ENCODE results near the gene MACROH2A1.

The MACROH2A1 gene
- total RNA-seq = 123 to 155 reads per million in 2 donors

GRCh38 chr5:135398855-135399793 lies at the start of gene MACROH2A1:
Gene MACROH2A1 (minus strand): TSS chr5:135399231. CDS start chr5:135389093, 10,138 bp downstream.
- peak; percentile 73 for DNase-seq

- DNase-seq = no peak
These were observed 49.2 kb upstream of the MACROH2A1 start for GRCh38 chr5:135448071-135448739.

- DNase-seq = no peak
These were observed 48.4 kb upstream of the MACROH2A1 start, which contains the start of gene DCANP1 for GRCh38 chr5:135447298-135447929. Gene DCANP1 (minus strand): TSS chr5:135447348. CDS start chr5:135447108, 240 bp downstream.

GRCh38 chr5:135446615-135447014 lies 47.6 kb upstream of the MACROH2A1 start:
- DNase-seq = no peak

DNA sequence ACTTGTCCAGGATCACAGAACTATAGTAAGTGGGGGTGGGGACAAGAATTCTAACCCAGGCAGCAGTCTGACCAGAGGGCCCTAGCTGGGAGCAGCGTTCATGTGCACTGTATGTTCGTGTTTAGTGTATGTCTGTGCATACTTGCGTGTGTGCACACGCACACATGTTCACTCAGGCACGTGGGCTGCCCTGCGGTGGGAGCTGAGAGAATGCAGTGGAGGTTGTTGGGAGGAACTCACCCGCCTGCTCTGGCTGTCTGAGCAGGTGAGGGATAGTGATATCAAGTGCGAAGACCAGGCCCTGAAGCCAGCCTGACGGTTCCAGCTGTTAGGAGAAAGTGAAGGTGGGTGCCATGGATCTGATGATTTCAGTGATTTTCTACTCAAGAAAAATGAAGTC lies 47.2 kb upstream of the MACROH2A1 start:
- no peak for DNase-seq

DNA sequence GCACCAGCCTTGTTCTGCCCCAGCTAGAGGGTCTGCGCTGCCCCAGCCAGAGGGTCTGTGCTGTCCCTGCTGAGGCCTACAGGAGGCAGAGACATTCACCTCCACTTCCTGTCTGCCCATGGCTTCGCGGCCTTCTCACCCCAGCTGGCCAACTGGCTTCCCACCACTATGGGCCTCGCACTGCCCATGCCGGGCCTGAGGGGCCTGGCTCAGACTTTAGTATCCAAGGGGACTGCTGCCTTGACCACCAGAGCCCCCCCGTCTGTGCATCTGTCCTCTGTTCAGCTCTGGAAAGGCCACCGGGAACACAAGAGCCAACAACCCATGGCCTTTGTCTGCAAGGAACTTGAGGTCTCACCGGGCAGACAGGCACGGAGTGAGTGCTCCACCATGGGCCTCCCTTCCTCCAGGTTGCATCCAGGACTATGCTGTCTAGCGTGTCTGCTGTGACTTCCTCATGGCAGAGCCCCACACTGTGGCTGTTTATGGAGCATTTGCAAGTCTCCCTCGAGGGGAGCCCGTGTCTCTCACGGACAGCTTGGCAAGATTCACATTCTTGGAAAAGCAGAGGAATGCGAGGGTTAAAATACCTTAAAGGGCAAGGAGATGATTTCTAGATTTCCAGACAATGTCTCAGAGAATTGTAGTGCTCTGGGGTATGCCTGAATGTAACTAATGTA lies 46.4 kb upstream of the MACROH2A1 start:
- DNase-seq = no peak

- DNase-seq = no peak
These were observed 45.9 kb upstream of the MACROH2A1 start for GRCh38 chr5:135444881-135445280.

GRCh38 chr5:135444360-135444759 lies 45.3 kb upstream of the MACROH2A1 start:
- no peak for DNase-seq

- DNase-seq = no peak
These were observed 44.3 kb upstream of the MACROH2A1 start for GRCh38 chr5:135443161-135443960.

DNA sequence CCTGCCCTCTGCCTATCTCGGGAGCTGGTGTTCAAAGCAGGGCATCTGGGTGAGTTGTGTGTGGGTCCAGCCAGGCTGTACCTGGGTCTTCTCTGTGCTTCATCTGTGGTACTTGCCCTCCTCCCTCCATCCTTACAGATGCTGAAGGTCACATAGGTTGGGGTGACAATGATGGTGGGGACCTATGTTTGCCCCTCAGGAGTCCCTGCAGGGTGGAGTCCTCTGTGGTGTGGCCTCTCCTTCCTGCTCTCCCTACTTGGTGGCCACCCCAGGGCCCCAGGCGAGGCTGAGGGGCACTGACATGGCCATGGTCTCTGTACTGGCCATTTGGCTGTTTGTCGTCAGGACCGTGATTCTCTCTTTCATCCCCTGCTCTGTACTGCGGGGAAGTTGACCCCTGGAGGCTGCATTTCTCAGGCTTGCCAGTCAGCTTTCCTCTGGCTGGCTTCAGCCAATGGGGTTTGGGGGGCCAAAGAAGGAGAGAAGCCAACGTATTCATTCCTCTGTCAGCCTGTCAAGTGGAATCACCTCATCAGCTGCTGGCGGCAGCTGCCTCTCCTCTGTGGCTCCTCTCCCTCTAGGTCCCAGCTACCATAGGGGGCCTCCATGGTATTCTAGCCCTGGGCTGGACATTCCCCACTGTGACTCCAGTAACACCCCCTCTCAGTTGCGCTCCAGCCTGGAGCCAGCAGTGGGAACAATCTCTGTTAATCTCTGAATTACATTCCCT lies 43.6 kb upstream of the MACROH2A1 start:
- DNase-seq = no peak

GRCh38 chr5:135441919-135442318 lies 42.9 kb upstream of the MACROH2A1 start:
- no peak for DNase-seq

GRCh38 chr5:135441350-135441831 lies 42.4 kb upstream of the MACROH2A1 start:
- DNase-seq = no peak

DNA sequence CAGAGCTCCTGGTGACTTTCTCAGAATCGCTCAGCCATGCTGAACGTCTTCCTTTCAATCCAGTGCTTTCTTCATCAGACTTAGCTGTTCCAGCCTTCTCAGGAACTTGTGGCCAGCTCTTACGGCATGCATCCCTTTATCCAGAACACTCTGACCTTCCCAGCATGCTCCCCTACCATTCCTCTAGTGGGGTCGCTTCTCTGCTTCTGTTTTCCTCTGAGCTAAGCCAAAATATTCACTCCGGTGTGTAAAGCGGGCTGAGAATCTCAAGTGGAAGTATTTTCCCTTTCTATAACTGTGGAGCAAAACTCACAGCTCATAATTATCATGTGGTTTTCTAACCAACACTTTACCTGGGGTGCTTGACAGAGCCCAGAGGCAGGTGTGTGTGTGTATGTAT lies 41.9 kb upstream of the MACROH2A1 start:
- no peak for DNase-seq

DNA sequence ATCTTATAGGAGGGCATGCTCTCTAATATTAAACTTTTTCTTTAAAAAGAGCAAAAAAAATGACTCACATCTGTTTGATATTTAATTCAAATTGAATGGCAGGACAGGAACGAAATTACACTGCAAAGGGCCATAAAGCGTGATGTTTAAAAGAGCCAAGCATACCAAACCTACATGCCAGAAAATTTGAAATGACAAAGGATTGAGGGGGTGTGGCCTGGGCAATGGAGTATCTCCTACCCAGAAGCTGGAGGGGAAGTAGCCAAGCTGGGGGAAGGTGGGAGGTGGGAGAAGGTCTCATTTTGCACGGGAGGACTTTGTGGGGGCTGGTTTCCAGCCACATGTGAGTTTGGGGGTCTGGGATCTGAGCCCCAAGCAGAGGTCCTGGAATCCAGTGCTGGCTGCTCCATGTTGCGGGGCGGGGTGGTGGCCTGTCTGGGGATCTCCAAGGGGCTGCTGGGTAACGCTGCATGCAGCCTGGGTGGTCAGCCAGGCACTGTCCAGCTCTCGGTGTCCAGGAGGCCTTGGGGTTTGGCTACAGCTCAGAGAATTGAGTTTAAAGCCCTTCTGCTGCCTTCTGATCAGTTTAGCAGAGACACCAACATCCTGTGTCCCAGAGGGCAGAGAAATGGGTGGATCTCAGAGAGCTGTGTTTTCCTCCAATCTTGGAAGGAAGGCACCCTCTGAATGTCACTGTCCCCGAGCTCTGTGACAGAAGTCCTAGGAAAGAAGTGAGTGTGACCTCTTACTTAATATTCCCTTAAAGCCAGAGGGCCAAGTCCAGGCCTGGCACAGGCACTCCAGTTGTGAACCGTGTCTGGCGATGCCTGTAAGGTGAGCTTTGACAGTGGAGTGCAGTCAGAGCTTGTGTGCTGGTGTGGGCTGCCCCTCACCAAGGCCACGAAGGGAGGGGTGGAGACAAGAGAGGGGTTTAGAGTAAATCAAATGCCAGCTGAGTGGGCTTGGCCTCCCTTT lies 40.5 kb upstream of the MACROH2A1 start:
- no peak for DNase-seq

DNA sequence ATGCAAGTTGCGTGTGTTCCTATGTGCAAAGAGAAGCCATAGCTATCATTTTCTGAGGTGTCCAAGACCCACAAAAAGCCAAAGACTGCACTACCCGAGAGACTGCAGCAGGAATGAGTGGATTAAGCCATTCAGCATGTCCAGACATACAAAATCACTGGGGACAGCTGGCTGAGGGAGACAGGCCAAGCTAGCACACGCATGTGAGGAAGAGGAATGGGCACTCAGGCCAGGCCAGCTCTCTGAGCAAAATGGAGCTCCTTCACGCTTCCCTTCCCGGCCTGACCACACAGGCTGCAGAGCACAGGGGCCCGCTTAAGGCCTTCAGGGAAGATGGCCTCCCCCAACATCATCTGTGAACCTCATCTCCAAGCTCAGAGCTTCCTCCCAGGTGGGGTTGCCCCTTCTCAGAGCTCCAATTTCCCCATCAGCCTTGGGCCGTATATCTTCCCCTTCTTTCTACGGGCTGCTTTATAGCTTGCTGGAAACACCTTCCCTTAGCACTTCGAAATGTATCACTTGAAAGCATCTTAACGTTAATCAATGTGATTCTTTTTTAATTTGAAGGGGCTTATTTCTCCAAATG lies 39.7 kb upstream of the MACROH2A1 start:
- DNase-seq = no peak

GRCh38 chr5:135437796-135438560 lies 38.9 kb upstream of the MACROH2A1 start:
- DNase-seq = no peak

DNA sequence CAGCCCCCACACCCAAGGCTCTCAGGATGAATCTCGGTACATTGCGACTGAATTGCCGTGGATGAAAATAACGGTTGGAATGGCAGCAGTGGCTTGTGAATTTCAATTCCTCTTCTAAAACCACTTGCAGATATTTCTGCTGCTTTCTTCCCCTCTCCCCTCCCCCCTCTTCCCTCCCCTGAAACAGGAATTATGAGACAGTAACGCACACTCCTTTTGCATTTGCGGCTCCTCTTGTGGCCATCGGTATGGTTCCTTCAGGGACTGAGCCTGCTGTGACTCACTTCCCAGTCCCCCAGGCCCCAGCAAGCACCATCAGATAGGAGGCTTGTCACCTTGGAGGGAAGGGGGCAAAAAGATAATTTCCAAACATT lies 38.4 kb upstream of the MACROH2A1 start:
- no peak for DNase-seq

- DNase-seq = no peak
These were observed 38.0 kb upstream of the MACROH2A1 start for GRCh38 chr5:135436951-135437418.

Measured in T-helper 9 cell (primary cell).